GM18499 (cell line): Measurements from ENCODE around the gene CBX7.
A peak's percentile ranks its signal among the peaks of the same experiment; 100 is the strongest.

Source experiments
- ATAC-seq: cut with Tn5 transposase; IDR thresholded peaks from one replicate; pipeline ENCODE4 v1.9.1; 2021; ENCODE audit warnings: moderate number of reproducible peaks; ENCODE audit not compliant: insufficient read depth, unreplicated experiment

Gene CBX7

DNA sequence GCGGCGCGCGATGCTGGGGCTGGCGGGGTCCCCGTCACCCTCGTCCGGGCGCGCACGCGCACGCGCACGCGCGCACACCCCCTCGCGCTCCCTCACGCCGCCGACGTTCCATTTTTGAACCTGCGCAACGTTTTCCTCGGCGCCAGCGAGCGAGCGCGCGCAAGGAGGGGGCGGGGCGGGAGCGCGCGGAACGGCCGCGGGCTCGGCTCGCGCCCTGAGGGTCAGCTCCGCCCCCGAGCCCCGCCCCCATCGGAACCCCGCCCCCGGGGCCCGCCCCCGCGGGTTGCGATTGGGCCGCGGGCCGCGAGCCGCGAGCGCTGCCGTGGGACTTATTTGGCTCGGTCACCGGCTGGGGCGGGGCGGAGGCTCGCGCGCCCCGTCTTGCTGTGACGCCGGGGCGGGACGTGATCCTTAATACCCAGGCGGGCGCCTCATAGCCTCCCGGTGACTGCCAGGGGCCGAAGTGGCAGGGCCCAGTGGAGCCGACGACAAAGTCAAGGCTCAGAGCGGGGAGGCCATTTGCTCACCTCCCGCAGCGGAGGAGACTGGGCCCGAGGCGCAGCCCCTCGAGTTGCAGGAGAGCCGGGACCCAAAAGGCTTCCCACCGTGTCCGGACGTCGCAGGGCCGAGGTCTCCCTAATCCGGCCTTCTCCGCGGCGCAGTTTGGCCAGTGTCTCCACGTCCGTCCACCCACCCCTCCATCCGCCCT lies at the start of gene CBX7:
Gene CBX7 (minus strand): TSS at position 170 of the 709 bp plus-strand sequence. CDS start 236 bp downstream, outside the sequence.
- ATAC-seq = peak; percentile 43

DNA sequence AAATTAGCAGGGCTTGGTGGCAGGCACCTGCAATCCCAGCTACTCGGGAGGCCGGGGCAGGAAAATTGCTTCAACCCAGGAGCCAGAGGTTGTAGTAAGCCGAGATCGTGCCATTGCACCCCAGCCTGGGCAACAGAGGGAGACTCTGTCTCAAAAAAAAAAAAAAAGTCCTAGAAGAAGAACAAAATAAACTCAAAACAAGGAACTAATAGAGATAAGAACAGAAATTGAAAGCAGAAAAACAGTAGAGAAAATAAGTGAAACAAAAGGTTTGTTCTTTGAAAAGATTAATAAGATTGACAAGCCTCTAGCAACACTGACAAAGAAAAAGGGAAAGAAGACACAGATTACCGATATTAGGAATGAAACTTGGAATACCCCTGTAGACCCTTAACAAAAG lies 45.1 kb upstream of the CBX7 start:
- no peak for ATAC-seq

DNA sequence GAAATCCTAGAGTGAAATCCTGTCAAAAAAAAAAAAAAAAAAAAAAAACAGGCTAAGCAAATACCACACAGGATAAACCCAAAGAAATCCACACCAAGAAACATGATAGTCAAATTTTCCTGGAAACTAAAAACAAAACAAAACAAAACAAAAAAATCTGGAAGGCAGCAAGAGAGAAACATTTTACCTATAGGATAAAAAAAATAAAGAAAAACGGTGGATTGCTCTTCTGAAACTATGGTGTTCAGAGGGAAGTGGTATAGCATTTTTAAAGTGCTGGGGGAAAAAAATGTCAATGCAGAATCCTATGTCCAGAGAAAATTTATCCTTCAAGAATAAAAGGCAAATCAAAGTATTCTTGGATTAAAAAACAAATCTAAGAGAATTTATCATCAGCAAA lies 41.6 kb upstream of the CBX7 start:
- no peak for ATAC-seq

DNA sequence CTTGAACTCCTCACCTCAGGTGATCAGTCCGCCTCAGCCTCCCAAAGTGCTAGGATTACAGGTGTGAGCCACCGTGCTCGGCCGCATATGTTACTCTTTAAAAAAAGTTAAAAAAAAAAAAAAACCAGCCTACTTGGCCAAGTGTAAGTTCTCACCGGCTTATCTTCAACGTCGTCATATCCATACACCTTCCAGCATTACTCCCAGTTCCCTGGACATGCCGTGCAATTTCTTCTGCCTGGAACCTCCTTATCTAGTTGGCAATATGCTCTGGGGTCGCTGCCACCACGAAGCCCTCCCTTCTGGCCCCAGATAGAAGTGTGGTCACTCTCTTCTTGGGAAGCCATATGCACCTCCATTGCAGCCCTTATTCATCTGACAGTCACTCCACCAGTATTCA lies 36.3 kb upstream of the CBX7 start:
- no peak for ATAC-seq

DNA sequence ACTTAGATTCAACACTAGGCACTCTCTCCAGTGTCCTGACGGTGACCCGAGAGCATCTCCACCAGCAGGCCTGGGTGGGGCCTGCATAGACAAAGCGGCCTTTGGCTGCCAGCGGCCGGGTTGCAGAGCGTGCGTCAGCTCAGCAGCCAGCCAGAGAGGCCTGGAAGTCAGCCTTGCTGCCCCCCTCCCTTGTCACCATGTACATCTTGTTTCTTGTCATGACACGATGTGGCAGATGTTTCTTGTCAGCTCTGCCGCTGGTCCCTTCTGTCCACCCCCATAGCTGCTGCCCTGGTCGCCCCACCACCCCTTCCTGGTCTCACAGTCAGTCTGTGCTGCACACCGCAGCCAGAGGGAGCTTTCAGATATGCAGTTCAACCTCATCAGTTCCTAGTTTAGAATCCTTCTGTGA lies 33.1 kb upstream of the CBX7 start:
- no peak for ATAC-seq

DNA sequence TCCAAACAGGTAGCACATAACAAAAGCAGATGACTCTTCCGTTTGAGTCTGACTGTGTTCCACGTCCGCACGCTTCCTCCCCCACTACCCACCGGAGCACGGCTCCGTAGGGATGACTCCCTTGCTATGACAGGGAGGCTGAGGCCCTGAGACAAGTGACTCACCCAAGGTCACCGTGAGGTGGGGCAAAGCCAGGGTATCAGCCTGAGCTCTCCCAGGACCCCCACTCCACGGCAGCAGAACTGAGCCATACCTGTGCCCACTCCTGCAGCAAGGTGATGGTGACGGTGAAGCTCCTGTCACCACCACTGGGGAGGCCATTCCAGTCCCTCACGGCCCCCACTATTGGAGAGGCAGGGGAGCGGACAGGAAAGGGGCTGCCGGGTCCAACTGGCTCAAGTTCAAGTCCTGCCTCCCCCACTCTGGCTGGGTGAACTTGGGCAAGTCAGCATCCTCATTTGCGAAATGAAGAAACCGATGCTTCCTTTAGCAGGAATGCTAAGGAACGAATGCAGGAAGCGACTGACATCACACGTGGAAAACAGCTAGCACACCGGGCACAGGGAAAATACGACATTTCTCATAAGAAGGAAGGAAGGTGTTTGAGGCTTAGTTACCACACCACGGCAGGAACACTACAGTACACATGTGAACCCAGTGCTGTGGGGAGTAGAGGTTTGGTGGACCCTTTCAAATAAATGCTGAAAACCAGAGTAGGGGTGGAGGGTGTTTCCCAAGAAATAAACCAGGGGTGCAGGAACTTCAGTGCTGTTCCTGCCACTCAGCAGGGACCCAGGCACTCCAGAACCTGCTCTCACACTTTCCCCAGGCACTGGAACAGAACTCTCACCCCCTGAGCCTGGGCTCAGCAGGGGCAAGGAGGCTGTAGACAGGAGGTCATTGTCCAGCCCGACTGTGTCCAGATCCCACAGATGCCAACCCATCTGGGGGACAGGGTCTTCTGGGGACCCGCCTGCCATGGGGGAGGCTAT lies 32.4 kb upstream of the CBX7 start:
- ATAC-seq = no peak

DNA sequence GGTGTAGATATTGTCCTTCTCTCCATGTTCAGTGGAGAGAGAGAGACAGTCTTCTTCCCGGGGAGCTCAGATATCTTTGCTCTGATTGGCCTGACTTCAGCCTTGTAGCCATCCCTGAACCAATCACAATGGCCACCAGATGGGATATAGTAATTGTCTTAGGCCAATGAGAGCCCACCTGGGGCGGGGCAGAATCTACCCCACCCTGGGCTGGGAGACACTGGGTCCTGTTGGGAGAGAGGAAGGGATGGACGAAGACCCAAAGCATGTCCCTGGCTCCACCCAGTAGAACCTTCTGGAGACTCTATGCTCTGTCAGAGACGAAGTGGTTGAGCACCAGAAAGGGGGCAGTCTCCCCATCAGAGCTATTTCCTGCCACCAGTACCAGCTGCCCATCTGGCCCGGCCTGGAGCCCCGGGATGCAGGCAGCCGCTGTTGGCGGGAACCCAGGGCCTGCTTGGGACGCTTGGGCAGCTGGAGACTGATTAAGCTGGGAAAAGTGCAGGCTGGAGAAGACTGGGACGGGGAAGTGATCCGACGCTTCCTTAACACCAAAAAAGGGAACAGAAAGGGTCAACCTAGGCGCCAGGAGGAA lies 31.6 kb upstream of the CBX7 start:
- no peak for ATAC-seq

DNA sequence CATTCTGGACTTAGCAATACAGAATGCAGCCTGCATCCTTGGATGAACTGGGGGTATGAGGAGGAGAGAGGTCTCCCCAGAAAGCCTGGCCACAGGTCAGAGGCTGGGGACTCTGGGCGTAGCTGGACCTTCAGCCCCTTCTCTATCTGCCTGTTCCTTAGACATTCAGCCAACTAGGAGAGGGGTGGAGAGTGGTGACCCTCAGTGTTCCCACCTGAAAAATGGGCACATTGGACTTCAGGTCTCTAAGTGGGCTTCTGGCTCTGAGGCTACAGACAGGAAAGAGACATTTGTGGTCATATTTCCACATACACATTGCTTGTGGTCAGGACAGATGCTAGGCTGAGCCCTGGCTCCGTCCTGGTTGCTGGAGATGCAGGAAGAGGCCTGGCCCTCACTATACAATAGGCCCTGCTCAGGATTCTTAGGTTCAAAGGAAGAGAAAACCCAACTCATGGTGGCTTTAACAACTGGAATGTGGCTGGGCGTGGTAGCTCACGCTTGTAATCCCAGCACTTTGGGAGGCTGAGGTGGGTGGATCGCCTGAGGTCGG lies 30.1 kb upstream of the CBX7 start:
- no peak for ATAC-seq

DNA sequence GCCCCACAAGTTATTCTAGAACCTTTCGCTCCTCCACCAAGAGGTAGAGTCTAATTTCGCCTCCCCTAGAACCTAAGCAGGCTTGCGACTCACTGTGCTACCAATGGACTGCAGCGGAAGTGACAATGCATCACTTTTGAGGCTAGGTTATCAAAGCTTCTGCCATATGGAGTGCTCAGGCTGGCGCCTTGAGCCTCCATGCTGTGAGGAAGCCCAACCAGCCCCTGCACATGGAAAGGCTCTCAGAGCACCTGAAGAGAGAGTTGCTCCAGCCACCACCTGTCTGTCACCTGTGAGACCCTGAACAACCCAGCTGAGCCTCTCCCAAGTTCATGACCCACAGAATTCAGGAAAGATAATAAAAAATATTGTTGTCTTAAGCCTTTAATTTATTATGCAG lies 29.3 kb upstream of the CBX7 start:
- ATAC-seq = no peak

DNA sequence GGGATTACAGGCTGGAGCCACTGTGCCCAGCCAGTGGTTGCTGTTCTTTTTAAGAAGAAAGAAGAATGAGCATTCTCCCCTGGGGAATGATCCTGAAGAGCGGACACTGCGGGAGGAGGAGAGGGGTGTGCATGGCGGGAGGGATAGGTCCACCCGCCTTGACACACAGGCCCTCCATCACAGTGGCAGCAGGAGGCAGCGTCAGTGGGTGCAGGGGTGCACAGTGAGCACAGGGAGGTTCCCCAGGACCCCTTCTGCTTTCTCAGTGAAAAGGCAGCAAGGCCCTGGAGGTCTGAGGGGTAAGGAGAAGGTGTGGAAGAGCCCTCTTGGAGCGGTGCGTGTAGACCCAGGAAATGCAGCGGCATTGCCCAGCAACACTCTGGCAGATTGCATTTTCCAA lies 28.9 kb upstream of the CBX7 start:
- ATAC-seq = no peak

DNA sequence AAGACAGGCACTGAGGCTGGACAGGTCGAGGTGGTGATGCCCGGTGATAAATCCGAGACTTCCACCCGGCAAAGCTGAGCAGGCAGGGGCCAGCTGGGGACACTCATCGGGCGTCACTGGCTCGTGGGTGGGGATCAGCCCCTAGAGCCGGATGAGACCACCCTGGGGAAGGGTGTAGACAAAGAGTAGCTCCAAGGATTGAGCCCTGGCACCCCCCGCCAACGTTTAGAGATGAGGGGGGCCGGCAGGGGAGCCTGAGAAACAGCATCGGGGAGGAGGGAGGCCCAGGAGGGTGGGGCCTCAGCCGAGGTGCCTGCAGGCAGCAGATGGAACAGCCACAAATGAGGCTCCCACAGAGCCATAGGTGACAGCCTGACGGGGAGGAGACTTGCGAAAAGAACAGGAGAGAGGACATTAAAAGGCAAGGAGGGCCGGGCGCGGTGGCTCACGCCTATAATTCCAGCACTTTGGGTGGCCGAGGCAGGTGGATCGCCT lies 27.4 kb upstream of the CBX7 start:
- ATAC-seq = no peak

DNA sequence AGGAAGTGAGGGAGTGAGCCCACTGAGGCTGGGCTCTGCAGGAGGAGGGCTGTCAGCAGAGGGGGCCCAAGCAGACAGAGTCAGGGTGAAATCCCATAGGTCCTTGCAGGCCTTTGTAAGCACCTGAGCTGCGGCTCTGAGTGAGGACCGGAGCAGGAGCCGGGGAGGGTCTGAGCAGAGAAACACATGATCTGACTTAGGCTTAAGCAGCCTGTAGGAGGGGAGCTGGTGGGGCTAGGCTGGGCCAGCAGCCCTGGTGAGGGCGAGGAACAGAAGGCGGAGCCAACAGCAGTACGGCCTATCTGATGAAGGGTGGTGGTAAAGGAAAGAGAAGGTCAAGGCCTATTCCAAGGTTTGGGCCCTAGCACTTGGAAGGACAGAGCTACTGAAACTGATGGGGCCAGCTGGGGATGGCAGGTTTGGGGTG lies 26.9 kb upstream of the CBX7 start:
- ATAC-seq = no peak

DNA sequence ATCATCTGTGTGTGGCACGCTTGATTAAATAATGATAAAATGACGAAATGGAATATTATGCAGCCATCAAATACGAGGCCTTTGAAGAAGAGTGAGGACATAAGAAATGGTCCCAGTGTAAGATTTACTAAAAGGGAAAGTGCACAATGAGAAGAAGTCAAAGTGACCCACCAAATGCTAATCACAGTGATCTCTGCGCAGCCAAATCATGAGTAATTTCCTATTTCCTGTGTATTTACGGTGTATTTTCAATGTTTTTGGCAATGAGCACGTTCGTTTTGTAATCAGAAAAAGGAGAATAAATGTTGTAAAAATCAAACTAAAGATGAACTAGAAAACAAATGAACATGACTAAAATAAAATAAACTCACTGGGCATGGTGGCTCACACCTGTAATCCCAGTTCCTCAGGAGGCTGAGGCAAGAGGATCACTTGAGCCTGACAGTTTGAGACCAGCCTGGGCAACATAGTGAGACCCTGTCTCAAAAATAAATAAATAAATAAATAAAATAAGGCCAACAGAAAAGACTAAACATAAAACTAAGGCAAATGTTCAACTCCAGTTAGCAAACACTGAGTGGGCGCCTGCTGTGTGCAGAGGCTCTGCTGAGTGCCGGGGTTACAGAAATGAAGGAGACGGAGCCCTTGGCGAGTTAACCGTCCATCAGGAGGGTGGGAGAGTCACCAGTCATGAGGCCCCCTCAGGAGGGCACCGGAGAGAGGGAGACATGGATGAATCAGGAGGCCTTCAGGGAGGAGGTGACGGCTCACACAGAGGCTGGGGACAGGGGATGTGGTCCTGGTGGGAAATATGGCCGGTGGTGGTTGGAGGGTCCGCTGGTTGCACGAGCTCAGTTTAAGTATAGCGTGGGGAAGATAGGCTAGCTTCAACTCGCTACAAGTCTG lies 26.0 kb upstream of the CBX7 start:
- ATAC-seq = no peak

DNA sequence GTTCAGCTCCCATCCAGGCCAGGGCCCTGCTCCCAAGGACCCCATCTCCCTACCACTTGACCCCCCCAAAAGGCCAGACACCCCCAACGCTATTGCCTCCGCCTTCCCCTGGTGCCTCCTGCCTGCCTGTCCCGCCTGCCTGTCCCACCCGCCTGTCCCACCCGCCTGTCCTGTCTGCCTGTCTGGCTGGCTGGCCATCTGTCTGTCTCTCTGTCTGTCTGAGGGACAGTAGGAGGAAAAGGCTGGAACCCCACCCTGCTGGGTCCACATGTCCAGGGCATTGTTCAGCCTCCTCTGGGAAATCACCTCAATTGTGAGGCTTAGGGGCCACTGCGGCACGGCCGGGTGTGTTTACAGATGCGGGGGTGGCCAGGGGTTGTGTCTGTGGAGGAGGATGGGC lies 25.3 kb upstream of the CBX7 start:
- no peak for ATAC-seq

DNA sequence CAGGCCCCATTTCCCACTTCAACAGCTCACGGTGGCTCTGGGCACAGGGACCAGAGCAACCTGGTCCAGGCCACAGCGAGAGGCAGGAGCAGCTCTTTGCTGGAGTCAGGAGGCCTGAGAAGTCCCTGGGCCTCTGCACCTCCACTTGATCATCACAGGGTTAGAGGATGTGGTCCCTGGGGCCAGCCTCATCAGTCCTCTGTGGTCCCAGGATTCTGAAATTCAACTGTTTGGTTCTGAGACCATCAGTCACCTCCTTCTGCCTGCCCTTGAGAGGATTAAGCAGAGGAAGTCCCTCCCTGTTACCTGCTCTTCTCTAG lies 24.9 kb upstream of the CBX7 start:
- ATAC-seq = no peak

DNA sequence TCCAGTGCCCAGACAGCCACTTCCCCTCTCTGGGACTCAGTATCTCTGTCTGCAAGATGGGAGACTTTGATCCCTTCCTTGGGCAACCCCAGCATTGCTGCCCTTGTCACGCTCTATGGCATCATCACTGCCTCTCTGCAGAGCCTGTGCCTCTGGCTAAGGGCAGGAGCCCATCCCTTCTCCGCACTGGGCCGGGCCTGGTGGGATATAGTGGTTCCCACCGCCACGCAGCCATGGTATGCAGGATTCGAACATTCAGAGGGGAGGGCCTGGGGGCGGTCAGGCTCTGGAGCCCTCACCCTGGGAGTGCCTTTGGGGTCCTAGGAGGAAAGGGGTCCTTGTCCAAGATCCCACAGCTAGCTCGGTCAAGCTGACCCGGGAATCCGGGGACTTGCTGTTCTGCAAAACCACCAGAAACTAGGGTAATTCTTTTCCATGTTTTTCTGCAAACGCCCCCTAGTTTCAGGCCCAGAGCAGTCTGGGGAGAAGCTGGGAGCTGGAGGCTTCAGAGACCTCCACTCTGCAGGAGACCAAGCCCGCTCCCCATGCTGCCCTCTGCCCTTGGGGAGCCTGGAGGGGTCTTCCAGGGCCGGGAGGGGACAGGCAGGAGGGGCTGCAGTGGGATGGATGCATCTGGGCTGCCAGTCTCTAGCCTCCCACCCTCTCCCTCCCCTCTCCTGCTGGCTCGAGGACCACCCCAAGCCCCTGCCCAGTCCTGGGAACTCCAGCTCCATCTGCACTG lies 24.4 kb upstream of the CBX7 start:
- no peak for ATAC-seq

DNA sequence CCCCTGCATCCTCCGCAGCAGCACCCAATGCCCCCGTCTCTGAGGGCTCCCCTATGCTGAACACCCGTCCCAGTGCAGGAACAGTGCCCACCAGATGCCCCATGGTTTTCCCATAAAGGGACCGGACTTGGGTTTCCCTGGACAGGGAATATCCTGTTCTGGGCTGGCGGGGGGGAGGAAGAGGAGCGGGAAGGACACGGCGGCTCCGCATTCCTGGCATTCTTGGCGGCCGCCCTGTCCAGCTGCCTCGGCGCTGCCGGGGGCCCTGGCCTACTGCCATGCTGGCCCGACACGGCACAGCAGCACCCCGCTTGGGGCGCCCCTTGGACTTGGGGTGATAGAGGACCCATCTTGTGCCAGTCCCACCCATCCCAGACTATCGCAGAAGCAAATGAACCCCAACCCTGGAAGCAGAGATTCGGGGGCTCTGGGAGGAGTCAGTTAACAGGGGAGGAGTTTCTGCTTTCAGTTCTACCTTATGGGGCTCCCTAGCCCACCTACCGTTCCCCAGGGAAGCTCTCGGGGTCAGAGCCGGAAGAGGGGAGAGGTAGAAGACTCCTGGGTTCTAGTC lies 23.7 kb upstream of the CBX7 start:
- ATAC-seq = no peak

DNA sequence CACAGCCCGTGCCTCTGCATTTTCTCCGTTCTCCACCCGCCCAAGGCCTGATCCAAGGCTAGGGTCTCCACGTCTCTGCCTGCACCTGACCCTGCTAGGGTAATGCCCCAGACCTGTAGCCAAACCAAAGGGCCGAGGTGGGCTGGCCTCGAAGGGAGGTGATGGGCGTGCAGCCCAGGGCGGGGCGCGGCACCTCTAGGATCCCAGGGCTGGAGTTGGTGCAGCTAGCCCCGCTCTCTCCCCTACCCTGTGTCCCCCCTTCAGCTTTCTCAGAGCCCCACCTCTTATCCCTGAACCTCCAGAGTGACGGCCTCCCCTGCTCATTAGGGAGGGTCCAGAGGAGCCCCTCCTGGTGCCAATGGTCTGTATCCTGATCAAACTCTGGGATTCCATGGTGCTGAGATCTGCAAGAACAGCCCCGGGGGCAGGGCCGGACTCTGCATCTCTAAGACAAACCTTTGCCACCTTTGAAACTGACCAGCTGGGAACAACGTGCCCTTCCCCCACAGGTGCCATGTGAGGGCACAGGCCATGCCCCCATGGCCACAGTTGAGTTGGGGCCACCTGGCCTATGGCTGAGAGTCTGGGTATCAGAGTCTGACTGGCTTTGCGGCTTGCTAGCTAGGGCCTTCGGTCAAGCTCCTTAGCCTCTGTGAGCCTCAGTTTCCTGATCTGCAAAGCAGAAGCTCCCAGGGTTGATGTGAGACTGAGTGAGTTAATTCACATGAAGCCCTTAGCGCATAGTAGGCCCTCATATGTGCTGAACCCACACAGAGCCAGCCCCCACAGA lies 23.1 kb upstream of the CBX7 start:
- ATAC-seq = no peak
